Testis (tissue), 2 donors: Measurements from ENCODE around the gene SS18.

ENCODE experiments used
- POLR2A ChIP-seq: fragments of 450-650 bp; IDR thresholded peaks from one replicate; pipeline ENCODE4 v1.6.1; 2017; ENCODE audit warnings: antibody characterized with exemption, mild to moderate bottlenecking, moderate library complexity
- TF ChIP-seq, protein P1 (sequence below), 3 experiments: fragments of 450-650 bp in 2 of 3; fragments of 200-600 bp in 1 of 3; sonication (generic) in 1 of 3; IDR thresholded peaks; one replicate each; pipeline ENCODE4 v1.5.1; 2016 to 2019; ENCODE audit warnings: antibody characterized with exemption in 3 of 3, mild to moderate bottlenecking in 2 of 3, moderate library complexity in 1 of 3

GRCh38 chr18:26002375-26002910 is 88.0 kb downstream of the SS18 start:
- TF ChIP-seq, protein P1, sequence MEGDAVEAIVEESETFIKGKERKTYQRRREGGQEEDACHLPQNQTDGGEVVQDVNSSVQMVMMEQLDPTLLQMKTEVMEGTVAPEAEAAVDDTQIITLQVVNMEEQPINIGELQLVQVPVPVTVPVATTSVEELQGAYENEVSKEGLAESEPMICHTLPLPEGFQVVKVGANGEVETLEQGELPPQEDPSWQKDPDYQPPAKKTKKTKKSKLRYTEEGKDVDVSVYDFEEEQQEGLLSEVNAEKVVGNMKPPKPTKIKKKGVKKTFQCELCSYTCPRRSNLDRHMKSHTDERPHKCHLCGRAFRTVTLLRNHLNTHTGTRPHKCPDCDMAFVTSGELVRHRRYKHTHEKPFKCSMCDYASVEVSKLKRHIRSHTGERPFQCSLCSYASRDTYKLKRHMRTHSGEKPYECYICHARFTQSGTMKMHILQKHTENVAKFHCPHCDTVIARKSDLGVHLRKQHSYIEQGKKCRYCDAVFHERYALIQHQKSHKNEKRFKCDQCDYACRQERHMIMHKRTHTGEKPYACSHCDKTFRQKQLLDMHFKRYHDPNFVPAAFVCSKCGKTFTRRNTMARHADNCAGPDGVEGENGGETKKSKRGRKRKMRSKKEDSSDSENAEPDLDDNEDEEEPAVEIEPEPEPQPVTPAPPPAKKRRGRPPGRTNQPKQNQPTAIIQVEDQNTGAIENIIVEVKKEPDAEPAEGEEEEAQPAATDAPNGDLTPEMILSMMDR (IDR thresholded peaks at IDR 0.05): no peak
- TF ChIP-seq POLR2A: no peak
